PC-3 (cell line): Measurements from ENCODE around the gene MZT1. TPM values are rescaled to one million over a fixed set of nuclear protein-coding genes. Genes with fewer than 3 reads are reported as not detected.

ENCODE experiments used
- ATAC-seq: fragments of 200-7000 bp; cut with Tn5 transposase; 2 replicates; pipeline ENCODE4 v1.9.1; 2020; ENCODE audit warnings: mild to moderate bottlenecking, moderate library complexity
- BruUV-seq: library from RNA; stranded (reverse); fragments of 400-500 nt; replicated peaks from 2 replicates; lab custom pipeline; 2021; lab: Mats Ljungman, UMichigan
- CTCF ChIA-PET: fragments of 300-600 bp; sonication (Branson Sonifier 250); formaldehyde crosslinking; loops from one replicate; lab custom pipeline; 2022; ENCODE audit warnings: antibody characterized with exemption; lab: Charles Lee
- POLR2A ChIA-PET: fragments of 300-600 bp; sonication (Branson Sonifier 250); formaldehyde crosslinking; loops from one replicate; lab custom pipeline; 2022; ENCODE audit warnings: antibody characterized with exemption; ENCODE audit not compliant: unreplicated experiment; lab: Charles Lee
- DNase-seq: peaks from one replicate; pipeline ENCODE4 v3.0.0-alpha.2; 2015
- H2AFZ ChIP-seq: fragments of 300-600 bp; sonication (generic); 2 replicates; pipeline ENCODE4 v1.6.0; 2016; ENCODE audit warnings: antibody characterized with exemption, low read length
- H3F3A ChIP-seq: fragments of 300-600 bp; sonication (generic); one replicate; pipeline ENCODE4 v1.6.0; 2017; ENCODE audit warnings: antibody characterized with exemption, low read length, control low read depth, mild to moderate bottlenecking; ENCODE audit not compliant: unreplicated experiment
- H3K27ac ChIP-seq: fragments of 300-600 bp; sonication (generic); 2 replicates; pipeline ENCODE4 v1.5.1; 2016; ENCODE audit warnings: mild to moderate bottlenecking, low read length
- H3K27me3 ChIP-seq: fragments of 300-600 bp; sonication (generic); 2 replicates; pipeline ENCODE4 v1.6.1; 2016; ENCODE audit warnings: low read length, mixed read lengths
- H3K36me3 ChIP-seq: fragments of 300-600 bp; sonication (generic); 2 replicates; pipeline ENCODE4 v1.6.1; 2016; ENCODE audit warnings: low read depth, mixed run types, low read length, mixed read lengths
- H3K4me1 ChIP-seq: fragments of 300-600 bp; sonication (generic); 2 replicates; pipeline ENCODE4 v1.5.1; 2016; ENCODE audit warnings: low read length; ENCODE audit not compliant: insufficient read depth
- H3K4me2 ChIP-seq: fragments of 300-600 bp; sonication (generic); 2 replicates; pipeline ENCODE4 v1.6.0; 2016; ENCODE audit warnings: low read length
- H3K4me3 ChIP-seq: fragments of 300-600 bp; sonication (generic); 2 replicates; pipeline ENCODE4 v1.5.1; 2016; ENCODE audit warnings: mild to moderate bottlenecking, low read length, mixed read lengths
- H3K79me2 ChIP-seq: fragments of 300-600 bp; sonication (generic); 2 replicates; pipeline ENCODE4 v1.6.1; 2017; ENCODE audit warnings: low read length, mixed read lengths
- H3K9ac ChIP-seq: fragments of 300-600 bp; sonication (generic); 2 replicates; pipeline ENCODE4 v1.6.0; 2016; ENCODE audit warnings: mild to moderate bottlenecking, low read length
- H3K9me2 ChIP-seq: fragments of 300-600 bp; sonication (generic); replicated peaks from 2 replicates; pipeline ENCODE4 v1.6.1; 2016; ENCODE audit warnings: mixed run types, low read length, mixed read lengths
- H3K9me3 ChIP-seq: fragments of 300-600 bp; sonication (generic); 2 replicates; pipeline ENCODE4 v1.6.1; 2016; ENCODE audit warnings: low read length, mixed read lengths
- H4K20me1 ChIP-seq: fragments of 300-600 bp; sonication (generic); 2 replicates; pipeline ENCODE4 v1.6.1; 2016; ENCODE audit warnings: low read length, mixed read lengths
- CTCF ChIP-seq: fragments of 300-600 bp; sonication (generic); conservative IDR thresholded peaks from 2 replicates; pipeline ENCODE4 v1.5.1; 2017; ENCODE audit warnings: antibody characterized with exemption, low read depth, mild to moderate bottlenecking, low read length
- EZH2 ChIP-seq: fragments of 300-600 bp; sonication (generic); IDR thresholded peaks from one replicate; pipeline ENCODE4 v1.6.1; 2017; ENCODE audit warnings: antibody characterized with exemption, mild to moderate bottlenecking, low read length; ENCODE audit not compliant: unreplicated experiment
- EZH2phosphoT487 ChIP-seq: fragments of 300-600 bp; sonication (generic); IDR thresholded peaks from 2 replicates; pipeline ENCODE4 v1.6.1; 2018; ENCODE audit warnings: mild to moderate bottlenecking, antibody characterized with exemption, low read length, borderline replicate concordance
- intact Hi-C: fragments of 100-400 bp; cut with micrococcal nuclease; formaldehyde crosslinking; loops from 2 replicates; pipeline ENCODE4 v1.9.0; 2023
- total RNA-seq: library from RNA; depleted of rRNA; stranded (reverse); fragments of >200 nt; gene quantifications from 2 replicates; pipeline ENCODE4 v1.2.3, GENCODE V29; 2014

Gene MZT1
- total RNA-seq, 1 experiment from 2014 or later, result 17.0 TPM

- ChIA-PET CTCF (no interaction called here), POLR2A (no interaction called here)
- intact Hi-C loops, result loop anchor here (10.0 kb wide), 1 partner anchor 130 kb away; no protein-coding TSS in a partner anchor
Measured at GRCh38 chr13:72694314-72694713, 33.1 kb downstream of the MZT1 start.

GRCh38 chr13:72693832-72694231, 33.6 kb downstream of the MZT1 start:
- Histone ChIP-seq H3K4me1 (no peaks in the 10 kb centered on the region), H3K9me3 (no peaks in the 10 kb centered on the region), H3K4me3 (no peak overlapping the region), H3K27me3 (no peaks in the 10 kb centered on the region), H3K4me2 (no peak overlapping the region), H3K27ac (no peak overlapping the region), H3F3A (no peaks in the 10 kb centered on the region), H3K36me3 (no peaks in the 10 kb centered on the region), H4K20me1 (no peaks in the 10 kb centered on the region), H2AFZ (no peak overlapping the region), H3K79me2 (no peaks in the 10 kb centered on the region), H3K9ac (no peak overlapping the region), H3K9me2 (no peaks in the 10 kb centered on the region)
- no TSS peak for BruUV-seq
- DNase-seq (no peak), ATAC-seq (no peak)
- ChIA-PET CTCF (no interaction called here), POLR2A (no interaction called here)
- intact Hi-C loops, result loop anchor here (10.0 kb wide), 1 partner anchor 129 kb away; no protein-coding TSS in a partner anchor
- TF ChIP-seq EZH2phosphoT487, result no peak
- TF ChIP-seq EZH2, result no peak
- TF ChIP-seq CTCF, result no peak

More at GRCh38 chr13:72694314-72694713, 33.1 kb downstream of the MZT1 start:
- no peaks in the 10 kb centered on the region for H3K27me3 ChIP-seq
- no peaks in the 10 kb centered on the region for H3K9me2 ChIP-seq
- H3F3A ChIP-seq, result no peaks in the 10 kb centered on the region
- H3K9ac ChIP-seq, result no peak overlapping the region
- no peak overlapping the region for H3K27ac ChIP-seq
- H2AFZ ChIP-seq, result no peak overlapping the region
- no TSS peak for BruUV-seq
- H3K4me2 ChIP-seq, result no peak overlapping the region
- no peak for TF ChIP-seq EZH2
- no peak for TF ChIP-seq EZH2phosphoT487
- no peak for TF ChIP-seq CTCF
- H4K20me1 ChIP-seq, result no peaks in the 10 kb centered on the region
- DNase-seq, result no peak
- ATAC-seq, result no peak
- H3K9me3 ChIP-seq, result no peaks in the 10 kb centered on the region
- H3K79me2 ChIP-seq, result no peaks in the 10 kb centered on the region
- no peaks in the 10 kb centered on the region for H3K4me1 ChIP-seq
- no peaks in the 10 kb centered on the region for H3K36me3 ChIP-seq
- H3K4me3 ChIP-seq, result no peak overlapping the region

- Histone ChIP-seq H3K27me3 (no peaks in the 10 kb centered on the region), H3K9me3 (no peaks in the 10 kb centered on the region), H3K4me3 (no peak overlapping the region), H3K79me2 (no peaks in the 10 kb centered on the region), H3K4me2 (no peak overlapping the region), H3K36me3 (no peaks in the 10 kb centered on the region), H2AFZ (no peak overlapping the region), H3K9me2 (no peaks in the 10 kb centered on the region), H4K20me1 (no peaks in the 10 kb centered on the region), H3K27ac (no peak overlapping the region), H3F3A (no peaks in the 10 kb centered on the region), H3K9ac (no peak overlapping the region), H3K4me1 (no peaks in the 10 kb centered on the region)
- no TSS peak for BruUV-seq
- POLR2A ChIA-PET, result no interaction called here
- no peak for TF ChIP-seq EZH2
- no peak for TF ChIP-seq EZH2phosphoT487
- no peak for TF ChIP-seq CTCF
- intact Hi-C loops, result loop anchor here (10.0 kb wide), 1 partner anchor 128 kb away; no protein-coding TSS in a partner anchor
- ATAC-seq, result no peak
- CTCF ChIA-PET, result no interaction called here
- DNase-seq, result no peak
Measured at GRCh38 chr13:72692884-72693514, 34.4 kb downstream of the MZT1 start.
